Raji (cell line): ENCODE measurements around the gene CST5.

ENCODE experiments used
- POLR2A ChIP-seq: IDR thresholded peaks from 2 replicates; pipeline ENCODE4 v1.6.1; 2011; ENCODE audit warnings: low read depth, low read length, control low read depth; ENCODE audit not compliant: insufficient read depth

Gene CST5

DNA sequence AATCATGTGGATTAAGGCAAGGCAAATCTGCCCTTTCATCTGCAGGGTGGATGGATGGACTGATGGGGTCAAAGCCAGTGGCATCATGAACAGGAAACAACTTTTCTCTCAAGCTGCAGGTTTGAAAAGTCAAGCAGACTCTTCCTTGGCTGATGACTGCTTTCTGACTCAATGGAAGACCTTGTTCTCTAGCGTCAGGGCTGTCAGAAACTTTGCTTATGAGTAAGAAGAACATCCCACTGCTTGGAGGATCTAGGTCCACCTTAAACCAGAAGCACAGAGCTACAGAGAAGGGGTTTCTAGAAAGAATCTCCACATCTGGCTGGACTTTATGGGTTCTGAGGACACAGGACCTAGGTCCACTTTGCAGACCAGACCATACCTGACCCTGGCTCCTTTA, 36.3 kb upstream of the CST5 start:
- no peak for TF ChIP-seq POLR2A

DNA sequence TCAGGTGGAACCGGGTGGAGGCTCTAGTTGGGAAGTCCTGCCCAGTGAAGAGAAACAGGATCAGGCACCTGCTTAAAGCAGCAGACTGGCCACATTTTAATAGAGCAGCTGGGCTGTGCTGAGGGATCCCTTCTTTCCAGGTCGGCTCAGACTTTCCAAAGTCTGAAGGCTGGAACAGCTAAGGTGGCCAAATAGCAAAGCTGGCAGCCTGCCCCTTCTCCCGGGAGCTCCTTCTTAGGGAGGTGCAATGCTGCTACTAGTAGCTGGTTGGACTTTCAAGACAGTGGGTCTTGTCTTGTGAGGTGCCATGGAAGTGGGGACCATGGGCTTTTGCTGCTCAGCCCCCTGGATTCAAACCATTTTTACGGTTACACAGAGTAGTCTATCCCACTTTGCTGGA, 30.7 kb upstream of the CST5 start:
- TF ChIP-seq POLR2A, result no peak

DNA sequence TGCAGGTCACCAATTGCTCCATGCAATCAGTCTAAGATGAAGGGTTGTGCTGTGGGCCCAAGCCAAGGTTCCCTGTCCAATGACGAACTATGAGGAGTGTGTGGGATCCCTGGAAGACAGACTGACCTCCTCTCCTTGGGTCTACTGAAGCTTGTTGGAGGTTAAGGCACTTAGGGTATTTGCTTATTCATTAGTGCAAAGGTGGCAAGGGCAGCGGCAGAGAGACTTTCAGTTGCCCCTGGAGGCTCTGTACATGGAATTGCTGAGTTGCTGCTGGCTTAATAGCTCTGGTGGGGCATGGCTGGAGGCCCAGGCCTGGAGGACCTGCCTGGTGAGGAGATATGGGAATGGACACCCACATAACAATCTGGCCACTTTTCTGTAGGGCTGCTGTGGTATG, 29.8 kb upstream of the CST5 start:
- TF ChIP-seq POLR2A, result no peak

DNA sequence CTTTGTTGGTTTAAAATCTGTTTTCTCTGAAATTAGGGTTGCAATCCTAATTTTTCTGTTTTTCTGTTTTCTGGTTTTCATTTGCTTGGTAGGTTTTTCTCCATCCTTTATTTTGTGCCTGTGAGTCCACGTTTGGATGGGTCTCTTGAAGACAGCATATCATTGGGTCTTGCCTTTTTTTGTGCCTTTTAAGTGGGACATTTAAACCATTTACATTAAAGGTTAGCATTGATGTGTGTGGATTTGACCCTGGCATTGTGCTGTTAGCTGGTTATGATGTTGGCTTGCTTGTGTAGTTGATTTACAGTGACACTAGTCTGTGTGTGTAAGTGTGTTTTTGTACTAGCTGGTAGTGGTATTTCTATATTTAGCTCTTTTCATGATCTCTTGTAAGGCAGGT, 28.0 kb upstream of the CST5 start:
- no peak for TF ChIP-seq POLR2A

GRCh38 chr20:23889775-23890187, 10.2 kb upstream of the CST5 start:
- TF ChIP-seq POLR2A, result no peak

- no peak for TF ChIP-seq POLR2A
These were observed 8.3 kb upstream of the CST5 start for GRCh38 chr20:23887856-23888255.

- TF ChIP-seq POLR2A, result no peak
These were observed 5.2 kb upstream of the CST5 start for GRCh38 chr20:23884771-23885162.

DNA sequence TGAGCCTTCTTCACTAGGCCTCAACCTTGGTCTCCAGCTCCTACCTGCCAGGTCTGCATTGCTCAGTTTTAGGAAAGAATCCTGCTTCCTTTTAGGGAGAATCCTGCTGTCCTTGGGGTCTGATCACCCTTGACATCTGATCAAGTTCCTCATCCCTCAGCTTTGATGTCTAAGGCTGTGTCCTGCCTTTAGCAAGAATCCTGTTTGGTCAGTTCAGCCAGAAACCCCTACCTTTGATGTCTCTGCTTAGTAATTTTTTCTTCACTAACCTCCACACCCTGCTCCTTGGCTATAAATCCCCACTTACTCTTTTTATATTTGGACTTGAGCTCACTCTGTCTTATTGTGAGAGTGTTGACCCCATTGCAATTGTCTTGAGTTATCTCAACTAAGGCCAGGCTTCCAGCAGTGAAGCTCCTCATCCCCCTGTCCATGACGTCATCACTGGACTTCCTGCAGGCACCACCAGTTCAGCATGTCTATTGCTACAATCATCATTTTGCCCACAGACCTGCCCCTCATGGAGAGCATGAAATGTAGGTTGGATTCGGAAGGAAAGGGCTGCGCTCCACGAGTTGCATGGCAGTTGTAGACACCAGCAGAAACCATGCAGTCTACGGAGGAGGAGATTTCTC, 4.7 kb upstream of the CST5 start:
- TF ChIP-seq POLR2A, result no peak

DNA sequence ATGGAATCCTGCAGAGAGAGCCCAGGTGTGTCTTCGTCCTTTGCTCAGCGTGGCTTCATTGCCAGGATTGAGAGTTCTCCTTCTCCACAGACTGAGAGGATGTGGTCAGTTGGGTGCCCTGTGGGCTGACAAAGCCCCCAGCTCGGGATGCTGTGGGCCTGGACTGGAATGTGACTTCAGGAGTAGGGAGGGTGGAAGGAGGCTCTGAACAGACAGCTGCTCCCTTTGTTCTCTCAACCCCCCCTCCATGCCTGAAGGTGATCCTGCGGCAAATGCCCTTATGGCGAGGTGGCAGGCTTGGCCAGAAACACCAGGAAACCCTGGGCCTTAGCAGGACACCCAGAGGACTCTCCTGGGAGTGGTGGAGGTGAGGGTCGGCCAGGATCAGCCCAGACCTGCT, 1.8 kb upstream of the CST5 start:
- TF ChIP-seq POLR2A, result no peak

DNA sequence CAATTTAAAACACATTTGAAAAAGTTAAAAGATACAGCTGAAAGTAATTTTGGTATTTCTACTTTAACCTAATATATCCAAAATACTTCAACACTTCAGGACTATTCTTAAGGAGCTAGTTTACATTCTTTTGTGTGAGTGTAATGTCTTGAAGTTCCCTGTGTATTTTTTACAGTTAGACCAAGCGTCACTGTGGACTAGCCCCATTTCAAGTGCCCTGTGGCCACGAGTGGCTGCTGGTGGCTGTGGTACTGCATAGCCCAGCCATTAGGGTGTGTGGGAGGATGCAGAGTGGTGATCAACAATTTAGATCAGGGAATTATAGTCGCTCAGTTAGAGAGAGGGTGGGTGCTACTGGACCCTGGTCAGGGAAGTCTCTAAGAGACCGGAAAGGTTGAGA, 869 bp upstream of the CST5 start:
- TF ChIP-seq POLR2A, result no peak

DNA sequence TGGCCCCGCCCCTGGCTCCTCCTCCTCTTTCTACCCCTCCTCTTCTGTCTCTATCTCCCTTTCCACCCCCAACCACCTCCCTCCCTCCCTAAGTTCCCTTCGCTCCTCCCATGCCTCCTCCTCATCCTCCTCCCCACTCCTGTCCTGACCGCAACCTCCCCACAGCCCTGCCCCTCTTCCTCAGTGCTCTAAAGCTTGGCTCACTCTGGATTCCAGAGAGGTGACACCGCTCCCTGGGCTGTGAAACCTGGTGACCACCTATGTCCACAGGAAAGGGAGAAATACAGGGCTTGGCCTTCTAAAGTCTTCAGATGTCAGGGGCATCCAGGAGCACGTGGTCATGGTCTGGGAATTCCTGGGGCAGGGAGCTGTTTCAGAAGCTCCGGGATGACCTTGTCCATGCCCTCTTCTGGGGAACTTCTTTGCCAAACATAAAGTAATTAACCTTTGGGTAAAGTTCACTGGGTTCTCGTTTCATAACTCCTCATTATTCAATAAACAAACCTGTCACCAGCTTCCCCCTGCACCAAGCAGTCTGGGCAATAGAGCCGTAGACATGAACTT, 345 bp upstream of the CST5 start:
- TF ChIP-seq POLR2A, result no peak

DNA sequence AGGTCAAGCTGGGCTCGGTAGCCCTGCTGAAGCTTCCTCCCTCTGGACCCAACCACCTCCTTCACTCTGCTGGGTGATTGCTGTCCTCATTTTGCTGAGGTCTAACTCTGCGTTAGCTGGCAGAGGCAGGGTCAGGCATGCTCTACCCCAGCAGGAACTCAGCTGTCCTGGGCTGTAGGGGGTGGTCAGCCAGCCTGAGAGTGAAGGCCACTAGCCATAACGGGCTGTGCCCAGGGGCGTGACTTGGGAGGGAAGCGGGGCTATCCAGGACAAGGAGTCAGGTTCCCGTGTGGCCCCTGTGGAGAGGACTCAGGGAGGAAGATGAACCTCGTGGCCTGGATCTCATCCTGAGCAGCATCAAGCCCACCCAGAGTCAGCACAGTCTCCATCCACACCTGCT, 761 bp downstream of the CST5 start:
- no peak for TF ChIP-seq POLR2A

- no peak for TF ChIP-seq POLR2A
These were observed 2.0 kb downstream of the CST5 start for GRCh38 chr20:23877524-23877923.

DNA sequence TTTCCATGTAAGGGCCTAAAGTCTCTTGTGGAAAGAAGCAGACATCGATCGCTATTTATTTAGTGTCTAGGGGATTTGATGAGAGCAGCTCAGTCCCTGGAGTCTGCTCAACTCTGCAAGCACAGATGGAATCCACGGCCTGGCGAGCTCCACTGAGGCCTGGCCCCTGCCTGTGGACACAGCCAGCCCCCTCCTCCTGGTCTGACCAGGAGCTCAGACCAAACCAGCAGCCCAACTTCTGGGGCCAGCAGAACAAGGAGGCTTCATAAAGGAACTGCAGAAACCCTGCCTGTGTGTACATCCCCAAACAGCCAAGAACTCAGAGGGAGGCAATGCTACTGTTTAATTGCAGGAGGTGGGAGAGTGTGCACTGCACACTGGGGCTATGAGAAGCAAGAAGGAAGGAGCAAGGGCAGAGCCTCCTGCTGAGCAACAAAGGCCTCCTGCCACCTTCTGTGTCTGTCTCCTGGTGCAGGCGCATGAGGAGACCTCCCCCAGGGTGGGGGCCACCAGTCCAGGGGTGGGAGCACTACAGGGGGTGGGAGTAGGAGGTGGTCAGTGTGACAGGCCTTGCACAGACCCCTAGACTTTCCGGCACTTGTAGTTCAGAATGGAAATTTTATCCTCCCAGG, 3.8 kb downstream of the CST5 start:
- TF ChIP-seq POLR2A, result no peak

GRCh38 chr20:23874747-23875146, 4.8 kb downstream of the CST5 start:
- TF ChIP-seq POLR2A, result no peak

- TF ChIP-seq POLR2A, result no peak
These were observed 6.1 kb downstream of the CST5 start for GRCh38 chr20:23873370-23874015.
